ENCODE measurements around the gene RELL2. TPM values are rescaled to one million over a fixed set of nuclear protein-coding genes. Genes with fewer than 3 reads are reported as not detected.

RELL2 gene
- total RNA-seq, 1 experiment from 2014 or later, result 8.7 TPM

DNA sequence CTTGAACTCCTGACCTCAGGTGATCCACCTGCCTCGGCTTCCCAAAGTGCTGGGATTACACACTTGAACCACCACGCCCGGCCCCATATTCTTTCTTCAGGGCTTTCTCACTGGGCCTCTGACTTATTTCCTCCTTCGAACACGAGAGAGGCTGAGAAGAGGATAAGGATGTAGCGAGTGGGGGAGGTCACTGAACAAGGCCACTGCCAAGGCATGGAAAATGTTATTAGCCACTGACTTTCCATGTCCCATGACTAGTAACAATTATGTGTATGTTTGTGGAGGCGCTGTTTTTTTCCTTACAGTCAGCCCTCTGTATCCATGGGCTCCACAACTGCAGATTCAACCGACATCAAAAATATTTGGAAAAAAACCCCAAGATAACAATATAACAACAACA, 26.7 kb downstream of the RELL2 start:
- no peaks in the 10 kb centered on the region for H3K9me2 ChIP-seq (ENCODE audit: insufficient read depth)
- DNase-seq (ENCODE audit: low read depth, low spot score) (no peak), ATAC-seq (no peak)
- H3K4me2 ChIP-seq (ENCODE audit: low read length), result no peak overlapping the region
- H3K9ac ChIP-seq (ENCODE audit: low read length), result no peak overlapping the region
- no peak for TF ChIP-seq POLR2A (IDR thresholded peaks at IDR 0.05; ENCODE audit: borderline replicate concordance, extremely low read depth, insufficient read depth, insufficient read length)
- TF ChIP-seq RAD21 (IDR thresholded peaks at IDR 0.05; ENCODE audit: low read depth), result no peak
- TF ChIP-seq EZH2phosphoT487 (IDR thresholded peaks at IDR 0.05; ENCODE audit: borderline replicate concordance), result no peak
- TF ChIP-seq EGR1 (IDR thresholded peaks at IDR 0.05; ENCODE audit: low read depth), result no peak
- TF ChIP-seq JUND (IDR thresholded peaks at IDR 0.05), result no peak
- no peak for TF ChIP-seq MAX (IDR thresholded peaks at IDR 0.05)
- H3K4me1 ChIP-seq (ENCODE audit: control insufficient read depth in 1 of 2, insufficient read depth in 2 of 2, low read length in 2 of 2), result peaks cover 0 to 9% of the 10 kb centered on the region in 2 experiments; a peak in 2 of 4 replicates
- H3K4me3 ChIP-seq (replicated peaks in 1 of 2; ENCODE audit: low read depth in 1 of 2, low read length in 2 of 2), result no peak overlapping the region
- RAD21 ChIA-PET (ENCODE audit: low non-redundant PET in 1 of 2, low total read pairs in 2 of 2, uncharacterized antibody in 2 of 2, unreplicated experiment in 2 of 2), result no interaction called here
- no peaks in the 10 kb centered on the region for H3K9me3 ChIP-seq (ENCODE audit: control insufficient read depth in 1 of 2, insufficient read depth in 1 of 2, low read depth in 1 of 2, low read length in 2 of 2)
- no TSS peak for BruUV-seq (replicated peaks)
- no peak overlapping the region for H2AFZ ChIP-seq (ENCODE audit: low read depth, low read length, poor library complexity, severe bottlenecking)
- CTCF ChIA-PET, result no interaction called here
- H3K36me3 ChIP-seq (ENCODE audit: control insufficient read depth in 1 of 2, insufficient read depth in 2 of 2, low read length in 2 of 2), result no peaks in the 10 kb centered on the region
- intact Hi-C loops (cut with micrococcal nuclease), result loop anchor here (10.0 kb wide), 1 partner anchor 481 kb away; no protein-coding TSS in a partner anchor
- H3K27me3 ChIP-seq (ENCODE audit: insufficient read depth, low read length), result no peaks in the 10 kb centered on the region
- no peak overlapping the region for H3K27ac ChIP-seq (ENCODE audit: low read depth, low read length)
- H3K79me2 ChIP-seq (ENCODE audit: insufficient read depth, low read length), result no peaks in the 10 kb centered on the region
- POLR2A ChIA-PET, result no interaction called here
- H4K20me1 ChIP-seq (ENCODE audit: insufficient read depth), result peaks cover 4% of the 10 kb centered on the region; the same call in 1 of the 2 replicates

DNA sequence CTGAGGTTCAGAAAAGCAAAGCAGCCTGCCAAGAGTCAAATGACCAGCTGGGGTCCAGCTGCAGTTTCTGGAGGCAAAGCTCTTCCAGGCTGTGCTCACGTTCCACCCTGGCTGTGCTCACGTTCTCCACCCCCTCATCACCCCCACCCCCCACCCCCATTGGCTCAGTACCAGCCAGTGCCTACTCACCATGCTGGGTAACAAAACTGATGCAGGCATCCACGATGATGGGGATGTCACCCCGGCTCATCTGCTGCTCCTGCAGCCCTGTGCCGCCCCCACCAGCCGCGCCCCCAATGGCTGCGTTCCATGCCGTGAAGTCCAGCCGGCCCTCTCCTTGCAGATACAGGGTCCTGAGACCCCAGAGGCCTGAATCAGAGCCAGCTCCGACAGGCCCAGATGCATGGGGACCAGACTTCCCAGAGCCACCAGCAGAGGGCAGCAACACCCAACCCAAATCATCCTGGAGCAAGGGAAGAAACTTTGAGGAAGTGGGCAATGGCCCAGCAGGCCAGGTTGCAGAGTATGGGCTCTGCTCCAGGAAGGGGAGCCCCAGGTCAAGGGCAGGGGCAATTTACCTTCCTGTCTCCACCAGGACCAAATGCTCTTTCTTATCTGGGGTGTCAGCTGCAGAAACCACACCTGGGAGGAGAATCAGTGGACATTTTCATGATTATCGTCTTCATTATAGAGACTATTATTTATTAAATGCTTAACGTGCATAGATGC, 28.1 kb downstream of the RELL2 start:
- Histone ChIP-seq H3K9me2 (ENCODE audit: insufficient read depth) (no peaks in the 10 kb centered on the region), H2AFZ (ENCODE audit: low read depth, low read length, poor library complexity, severe bottlenecking) (no peak overlapping the region), H3K27ac (ENCODE audit: low read depth, low read length) (no peak overlapping the region), H3K36me3 (ENCODE audit: control insufficient read depth in 1 of 2, insufficient read depth in 2 of 2, low read length in 2 of 2) (no peaks in the 10 kb centered on the region), H3K27me3 (ENCODE audit: insufficient read depth, low read length) (no peaks in the 10 kb centered on the region), H3K79me2 (ENCODE audit: insufficient read depth, low read length) (no peaks in the 10 kb centered on the region), H3K4me1 (ENCODE audit: control insufficient read depth in 1 of 2, insufficient read depth in 2 of 2, low read length in 2 of 2) (0 out of 4 replicates have a peak, but pooled peaks cover 0 to 3% of the 10 kb centered on the region in 2 experiments), H3K9me3 (ENCODE audit: control insufficient read depth in 1 of 2, insufficient read depth in 1 of 2, low read depth in 1 of 2, low read length in 2 of 2) (no peaks in the 10 kb centered on the region), H3K4me2 (ENCODE audit: low read length) (no peak overlapping the region), H3K9ac (ENCODE audit: low read length) (no peak overlapping the region), H4K20me1 (ENCODE audit: insufficient read depth) (peaks cover 4% of the 10 kb centered on the region; the same call in 1 of the 2 replicates), H3K4me3 (replicated peaks in 1 of 2; ENCODE audit: low read depth in 1 of 2, low read length in 2 of 2) (no peak overlapping the region)
- CTCF ChIA-PET, result interaction anchor here (0.6 to 1.7 kb wide), 14 partner anchors 14 to 1770 kb away, joined by 3 to 7 read pairs (median 4); partner anchors contain the start of genes FCHSD1, PCDH1, RELL2 and RNF14
- RAD21 ChIA-PET (ENCODE audit: low non-redundant PET in 1 of 2, low total read pairs in 2 of 2, uncharacterized antibody in 2 of 2, unreplicated experiment in 2 of 2), result interaction anchor here (0.6 to 1.3 kb wide), 4 partner anchors 27 to 223 kb away, joined by 3 to 4 read pairs (median 3); no protein-coding TSS in a partner anchor
- ATAC-seq, result peak; percentile 95
- peak; percentile 54 for DNase-seq (ENCODE audit: low read depth, low spot score)
- POLR2A ChIA-PET, result no interaction called here
- BruUV-seq (replicated peaks), result no TSS peak
- intact Hi-C loops (cut with micrococcal nuclease), result loop anchor here (1.0 to 10.0 kb wide), 3 partner anchors 214 to 480 kb away; no protein-coding TSS in a partner anchor
- no peak for TF ChIP-seq SIN3A (IDR thresholded peaks at IDR 0.05; ENCODE audit: low read depth)
- no peak for TF ChIP-seq EGR1 (IDR thresholded peaks at IDR 0.05; ENCODE audit: low read depth)
- TF ChIP-seq SRF (IDR thresholded peaks at IDR 0.05; ENCODE audit: low read depth), result no peak
- TF ChIP-seq POLR2AphosphoS5 (IDR thresholded peaks at IDR 0.05; ENCODE audit: low read depth, low read length), result no peak
- TF ChIP-seq ELF1 (IDR thresholded peaks at IDR 0.05; ENCODE audit: borderline replicate concordance, low read depth), result no peak
- TF ChIP-seq CEBPB (IDR thresholded peaks at IDR 0.05; ENCODE audit: low read depth), result no peak
- no peak for TF ChIP-seq MAX (IDR thresholded peaks at IDR 0.05)
- TF ChIP-seq ZNF274 (IDR thresholded peaks at IDR 0.05; ENCODE audit: low read depth, low read length), result no peak
- TF ChIP-seq ATF3 (IDR thresholded peaks at IDR 0.05), result no peak
- no peak for TF ChIP-seq EZH2phosphoT487 (IDR thresholded peaks at IDR 0.05; ENCODE audit: borderline replicate concordance)
- no peak for TF ChIP-seq FOSL1 (IDR thresholded peaks at IDR 0.05; ENCODE audit: low read depth)
- TF ChIP-seq, protein P1, sequence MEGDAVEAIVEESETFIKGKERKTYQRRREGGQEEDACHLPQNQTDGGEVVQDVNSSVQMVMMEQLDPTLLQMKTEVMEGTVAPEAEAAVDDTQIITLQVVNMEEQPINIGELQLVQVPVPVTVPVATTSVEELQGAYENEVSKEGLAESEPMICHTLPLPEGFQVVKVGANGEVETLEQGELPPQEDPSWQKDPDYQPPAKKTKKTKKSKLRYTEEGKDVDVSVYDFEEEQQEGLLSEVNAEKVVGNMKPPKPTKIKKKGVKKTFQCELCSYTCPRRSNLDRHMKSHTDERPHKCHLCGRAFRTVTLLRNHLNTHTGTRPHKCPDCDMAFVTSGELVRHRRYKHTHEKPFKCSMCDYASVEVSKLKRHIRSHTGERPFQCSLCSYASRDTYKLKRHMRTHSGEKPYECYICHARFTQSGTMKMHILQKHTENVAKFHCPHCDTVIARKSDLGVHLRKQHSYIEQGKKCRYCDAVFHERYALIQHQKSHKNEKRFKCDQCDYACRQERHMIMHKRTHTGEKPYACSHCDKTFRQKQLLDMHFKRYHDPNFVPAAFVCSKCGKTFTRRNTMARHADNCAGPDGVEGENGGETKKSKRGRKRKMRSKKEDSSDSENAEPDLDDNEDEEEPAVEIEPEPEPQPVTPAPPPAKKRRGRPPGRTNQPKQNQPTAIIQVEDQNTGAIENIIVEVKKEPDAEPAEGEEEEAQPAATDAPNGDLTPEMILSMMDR (IDR thresholded peaks at IDR 0.05 in 2 of 3, conservative IDR thresholded peaks at IDR 0.05 in 1 of 3; ENCODE audit: borderline replicate concordance in 1 of 3, insufficient read depth in 1 of 3, low read depth in 2 of 3, low read length in 2 of 3), result peak; percentile 69 to 94 (median 92); a peak in 5 of 6 replicates
- TF ChIP-seq TCF7L2 (IDR thresholded peaks at IDR 0.05; ENCODE audit: borderline replicate concordance, extremely low read depth, insufficient read depth, insufficient read length), result no peak
- no peak for TF ChIP-seq POLR2A (IDR thresholded peaks at IDR 0.05; ENCODE audit: borderline replicate concordance, extremely low read depth, insufficient read depth, insufficient read length)

All from HCT116 (cell line).